ENCODE measurements around the gene DEAF1.
"Not testable (repeated sequence)": the region's sequence is repeated elsewhere in the genome, so short reads cannot be mapped to it uniquely, and the experiment has no call there.

Gene DEAF1

DNA sequence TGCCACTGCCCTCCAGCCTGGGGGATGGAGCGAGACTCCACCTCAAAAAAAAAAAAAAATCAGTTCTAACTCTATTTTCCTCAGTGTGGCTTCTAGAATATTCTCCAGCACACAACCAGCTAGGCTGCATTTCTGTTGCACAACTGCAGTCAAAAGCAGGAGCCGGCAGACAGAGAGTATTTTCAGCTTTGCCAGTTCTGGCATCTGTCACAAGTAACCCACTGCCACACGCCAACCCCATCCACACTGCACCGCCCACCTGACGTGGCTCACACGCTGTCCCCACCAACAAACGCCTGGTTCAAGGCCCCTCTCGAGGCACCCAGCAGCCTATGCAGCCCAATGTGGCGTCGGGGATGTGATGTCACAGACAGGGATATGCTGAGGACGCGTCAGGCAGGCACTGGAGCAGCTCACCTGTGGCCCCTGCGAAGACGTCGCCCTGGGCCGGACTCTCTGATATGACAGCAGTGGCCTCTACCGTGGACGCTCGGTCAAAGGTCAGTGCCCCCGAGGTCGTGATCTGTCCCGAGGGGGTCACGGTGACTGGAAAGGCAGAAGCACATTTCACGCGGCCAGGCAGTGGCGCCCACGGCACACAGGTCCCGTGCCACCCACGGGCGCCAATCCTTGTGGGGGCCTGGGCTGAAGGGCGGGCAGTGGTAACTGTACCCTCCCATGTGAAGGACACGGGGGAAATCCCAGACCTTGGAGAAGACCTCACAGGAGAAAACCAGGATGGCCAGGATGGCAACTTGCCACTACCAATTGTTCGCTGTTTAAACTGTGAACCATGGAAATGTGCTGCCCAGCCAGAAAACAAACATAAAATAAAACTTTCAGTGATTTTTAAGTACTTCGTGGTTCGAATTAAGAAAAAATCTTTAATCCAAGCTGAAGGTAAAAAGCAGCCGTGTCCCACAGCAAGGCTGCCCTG is 15.5 kb downstream of the DEAF1 start:
- DNase-seq = no peak

- DNase-seq = no peak
Observed at GRCh38 chr11:678297-678696, 16.7 kb downstream of the DEAF1 start.

DNA sequence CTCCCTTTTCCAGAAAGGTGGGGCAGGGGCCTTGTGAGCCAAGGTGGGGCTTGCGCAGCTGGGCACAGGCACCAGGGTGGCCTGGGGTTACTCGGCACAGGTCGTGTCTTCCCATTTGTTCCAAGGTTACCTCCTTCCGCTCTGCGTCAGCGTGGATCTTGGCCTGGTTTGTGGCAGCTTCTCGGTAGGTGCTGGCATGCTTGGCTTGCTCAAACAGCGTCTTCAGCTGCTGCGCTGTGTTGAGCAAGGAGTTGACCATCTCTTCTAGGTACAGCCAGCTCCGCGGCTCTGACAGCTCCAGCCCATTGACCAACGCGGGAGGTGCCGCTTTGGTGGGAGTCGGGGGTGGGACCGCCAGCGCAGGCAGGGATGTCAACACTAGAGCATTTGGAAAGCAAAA is 20.6 kb downstream of the DEAF1 start:
- DNase-seq = no peak

DNA sequence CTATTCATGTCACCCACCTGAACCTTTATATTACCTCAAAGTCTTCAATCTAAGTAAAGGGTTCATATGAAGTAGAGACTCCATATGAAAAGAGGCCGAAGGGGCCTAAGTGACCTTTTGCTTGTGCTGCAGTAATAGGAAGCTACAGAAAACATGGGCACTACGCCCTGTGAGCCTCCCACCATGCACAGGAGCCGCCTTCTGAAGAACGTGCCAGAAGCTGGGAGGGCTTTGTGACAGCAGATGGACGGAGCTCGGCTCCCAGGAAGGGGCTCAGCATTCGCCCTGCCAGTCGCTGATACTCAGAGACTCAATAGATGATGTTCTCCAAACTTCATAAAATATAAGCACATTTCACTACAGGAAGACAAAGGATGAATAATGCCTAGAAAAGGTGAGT is 21.2 kb downstream of the DEAF1 start:
- DNase-seq = no peak

- DNase-seq = no peak
Observed at GRCh38 chr11:665704-666281, 29.2 kb downstream of the DEAF1 start.

DNA sequence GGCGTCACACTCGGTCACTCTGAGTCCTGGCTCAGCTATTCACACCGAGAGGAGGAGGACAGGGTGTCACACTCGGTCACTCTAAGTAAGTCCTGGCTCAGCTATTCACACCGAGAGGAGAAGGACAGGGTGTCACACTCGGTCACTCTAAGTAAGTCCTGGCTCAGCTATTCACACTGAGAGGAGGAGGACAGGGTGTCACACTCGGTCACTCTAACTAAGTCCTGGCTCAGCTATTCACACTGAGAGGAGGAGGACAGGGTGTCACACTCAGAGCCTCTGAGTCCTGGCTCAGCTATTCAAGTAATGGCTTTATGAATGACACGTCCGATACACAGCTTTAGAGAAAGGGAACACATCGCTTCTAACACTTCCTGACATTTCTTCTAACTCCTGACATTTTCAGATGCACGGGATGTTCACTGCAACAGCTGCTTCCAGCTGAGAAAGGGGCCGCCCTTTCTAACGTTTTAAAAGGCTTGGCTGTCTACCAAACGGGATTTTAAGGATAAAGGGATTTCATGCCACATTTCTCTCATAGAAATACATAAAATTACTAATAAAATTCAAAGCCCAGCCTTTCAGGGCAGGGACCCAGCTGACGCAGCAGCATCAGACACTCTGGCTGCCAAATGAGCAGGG is 29.8 kb downstream of the DEAF1 start:
- DNase-seq = no peak

- peak; percentile 64 to 68 for DNase-seq
Observed at GRCh38 chr11:662689-663274, 32.2 kb downstream of the DEAF1 start.

- no peak for DNase-seq
Observed at GRCh38 chr11:660681-661444, 34.2 kb downstream of the DEAF1 start.

GRCh38 chr11:660281-660680 is 34.7 kb downstream of the DEAF1 start:
- no peak for DNase-seq

DNA sequence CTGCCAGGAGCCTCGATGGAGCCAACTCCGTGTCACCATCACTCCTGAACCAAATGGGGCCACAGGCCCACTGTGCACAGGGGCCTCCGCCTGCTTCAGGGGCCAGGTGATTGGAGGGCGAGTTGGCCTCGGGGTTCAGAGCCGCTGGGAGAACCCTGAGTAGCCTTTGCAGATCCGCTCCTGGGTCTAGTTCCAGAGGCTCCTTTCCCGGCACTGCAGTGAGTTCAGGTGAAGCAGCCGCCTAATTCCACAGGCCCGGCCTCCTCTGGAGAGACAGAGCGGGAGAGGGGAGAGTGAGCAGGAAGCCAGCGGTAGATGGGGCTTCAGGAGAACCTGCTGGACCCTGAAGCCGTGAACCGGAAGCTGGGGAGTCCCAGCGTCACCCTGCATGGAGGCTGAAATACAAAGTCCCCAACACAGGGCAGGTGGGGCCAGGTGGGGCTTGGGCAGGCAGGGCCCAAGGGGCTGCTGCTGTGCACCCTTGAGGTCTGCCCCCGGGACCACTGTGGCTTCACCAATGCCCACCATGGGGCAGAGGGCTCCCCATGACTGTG is 35.4 kb downstream of the DEAF1 start:
- DNase-seq = no peak

DNA sequence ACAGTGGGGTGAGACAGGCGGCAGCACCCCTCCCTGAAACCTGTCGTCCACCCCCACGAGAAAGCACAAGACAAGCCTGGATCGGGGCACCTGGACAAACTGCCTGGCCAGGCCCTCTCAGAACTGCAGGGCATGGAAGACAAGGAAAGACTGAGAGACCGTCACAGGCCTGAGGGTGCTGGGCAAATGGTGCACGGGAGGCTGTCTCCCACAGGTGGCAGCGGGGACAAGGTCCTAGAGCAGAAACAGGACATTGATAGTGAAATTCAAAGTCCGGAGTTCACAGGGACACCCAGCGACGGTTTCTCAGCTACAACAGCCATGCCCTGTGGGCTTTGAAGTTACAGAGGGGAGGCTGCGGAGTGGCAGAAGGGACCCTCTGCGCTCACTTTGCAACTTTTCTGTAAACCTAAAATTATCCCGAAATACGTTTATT is 37.3 kb downstream of the DEAF1 start:
- DNase-seq = no peak

GRCh38 chr11:656866-657265 is 38.2 kb downstream of the DEAF1 start:
- no peak for DNase-seq

- DNase-seq = no peak
Observed at GRCh38 chr11:656426-656825, 38.6 kb downstream of the DEAF1 start.

- DNase-seq = no peak
Observed at GRCh38 chr11:655036-655726, 39.8 kb downstream of the DEAF1 start.

- DNase-seq = not testable (repeated sequence)
Observed at GRCh38 chr11:654444-654843, 40.6 kb downstream of the DEAF1 start.

- no peak for DNase-seq
Observed at GRCh38 chr11:653837-654236, 41.2 kb downstream of the DEAF1 start.

DNA sequence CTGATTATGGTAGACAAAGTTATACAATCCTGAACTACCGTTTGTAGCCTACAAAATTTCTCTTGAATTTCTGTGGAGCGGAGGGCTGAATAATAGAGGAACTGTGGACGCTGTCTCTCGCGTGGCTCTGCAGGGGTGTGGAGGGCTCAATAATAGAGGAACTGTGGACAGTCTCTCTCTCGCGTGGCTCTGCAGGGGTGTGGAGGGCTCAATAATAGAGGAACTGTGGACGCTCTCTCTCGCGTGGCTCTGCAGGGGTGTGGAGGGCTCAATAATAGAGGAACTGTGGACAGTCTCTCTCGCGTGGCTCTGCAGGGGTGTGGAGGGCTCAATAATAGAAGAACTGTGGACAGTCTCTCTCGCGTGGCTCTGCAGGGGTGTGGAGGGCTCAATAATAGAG is 41.9 kb downstream of the DEAF1 start:
- DNase-seq = not testable (repeated sequence)

- no peak for DNase-seq
Observed at GRCh38 chr11:650482-650881, 44.5 kb downstream of the DEAF1 start.

DNA sequence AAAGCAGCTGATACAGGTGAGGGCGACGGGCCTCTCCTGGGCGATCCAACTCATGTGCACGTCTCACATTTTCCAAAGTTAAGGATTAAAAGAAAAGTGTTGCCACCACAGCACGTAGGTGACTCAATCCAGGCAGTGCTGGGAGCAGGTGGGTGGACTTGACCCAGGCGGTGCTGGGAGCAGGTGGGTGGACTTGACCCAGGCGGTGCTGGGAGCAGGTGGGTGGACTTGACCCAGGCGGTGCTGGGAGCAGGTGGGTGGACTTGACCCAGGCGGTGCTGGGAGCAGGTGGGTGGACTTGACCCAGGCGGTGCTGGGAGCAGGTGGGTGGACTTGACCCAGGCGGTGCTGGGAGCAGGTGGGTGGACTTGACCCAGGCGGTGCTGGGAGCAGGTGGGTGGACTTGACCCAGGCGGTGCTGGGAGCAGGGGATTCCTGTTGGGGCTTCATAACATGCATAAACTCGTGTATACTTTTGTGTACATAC is 47.3 kb downstream of the DEAF1 start:
- not testable (repeated sequence) for DNase-seq

DNA sequence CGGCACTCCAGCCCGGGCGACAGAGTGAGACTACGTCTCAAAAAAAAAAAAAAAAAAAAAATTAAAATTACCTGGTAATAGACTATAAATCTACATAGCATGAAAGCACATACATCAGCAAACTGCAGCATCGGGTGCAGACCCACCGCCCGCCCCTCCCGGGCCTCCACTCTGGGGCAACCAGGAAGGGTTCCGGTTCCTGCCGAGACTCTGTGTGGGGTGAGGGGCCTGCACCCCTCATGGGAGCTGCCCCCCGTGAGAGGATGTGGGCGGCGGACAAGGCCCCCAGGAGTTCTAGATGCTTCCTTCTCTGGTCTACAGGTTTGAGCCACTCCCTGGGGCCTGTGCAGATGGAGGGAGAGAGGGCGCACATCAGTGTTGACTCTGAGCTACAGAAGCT is 48.8 kb downstream of the DEAF1 start:
- no peak for DNase-seq

- DNase-seq = no peak
Observed at GRCh38 chr11:645536-645935, 49.5 kb downstream of the DEAF1 start.
